Middle frontal gyrus (tissue), 1 donor: ENCODE data around the gene CPNE5.

Experiments
- DNase-seq: peaks from one replicate; pipeline ENCODE4 v3.0.0-alpha.2; 2015; ENCODE audit warnings: low spot score; ENCODE audit errors: extremely low spot score

Gene CPNE5

DNA sequence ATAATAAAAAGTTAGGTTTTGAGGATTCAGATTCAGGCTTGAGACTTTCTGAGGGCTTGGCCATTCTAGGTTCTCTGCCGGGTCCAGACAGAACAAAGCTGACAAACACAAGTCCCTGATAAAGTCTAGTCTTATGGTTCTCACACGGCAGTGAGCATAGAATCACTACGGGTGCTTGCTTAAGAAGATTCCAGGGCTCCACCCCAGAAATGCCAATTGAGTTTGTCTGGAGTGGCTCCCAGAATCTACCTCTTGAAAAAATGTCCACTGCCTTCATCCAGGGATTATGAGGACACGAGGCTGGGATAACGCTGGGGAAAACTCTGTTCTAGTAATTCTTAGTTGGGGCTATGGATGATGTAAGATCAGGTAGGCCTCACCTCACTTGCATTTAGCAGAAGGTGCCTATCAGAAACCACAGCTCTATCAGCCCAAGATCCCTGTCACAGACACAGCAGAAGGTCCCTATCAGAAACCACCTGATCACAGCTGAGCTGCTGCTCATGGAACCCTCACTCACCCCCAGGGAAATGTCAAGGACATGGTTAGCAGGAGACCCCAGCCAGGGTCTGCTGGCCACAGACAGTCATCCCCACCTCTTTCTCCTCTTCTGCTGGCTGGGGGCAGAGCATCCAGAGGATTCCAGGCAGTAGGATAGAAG is 89.3 kb downstream of the CPNE5 start:
- no peak for DNase-seq

DNA sequence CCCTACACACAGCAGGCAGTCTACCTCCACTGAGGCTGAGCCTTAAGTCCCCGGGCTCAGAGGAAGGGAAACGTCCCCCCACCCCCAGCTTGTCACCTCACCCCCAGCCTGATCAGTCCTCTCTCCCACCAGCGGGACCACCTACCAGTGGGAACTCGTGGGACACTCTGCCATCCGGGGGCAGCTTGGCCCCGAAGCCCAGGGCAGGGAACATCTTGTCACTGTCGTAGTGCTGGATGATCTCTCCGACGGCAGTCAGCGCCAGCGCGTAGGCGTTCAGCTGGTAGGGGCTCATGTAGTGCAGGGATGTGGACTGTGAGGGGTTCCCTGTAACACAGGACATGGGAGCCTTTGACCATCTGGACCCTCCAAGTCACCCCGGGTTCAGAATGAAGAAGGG is 93.0 kb downstream of the CPNE5 start:
- DNase-seq: no peak

DNA sequence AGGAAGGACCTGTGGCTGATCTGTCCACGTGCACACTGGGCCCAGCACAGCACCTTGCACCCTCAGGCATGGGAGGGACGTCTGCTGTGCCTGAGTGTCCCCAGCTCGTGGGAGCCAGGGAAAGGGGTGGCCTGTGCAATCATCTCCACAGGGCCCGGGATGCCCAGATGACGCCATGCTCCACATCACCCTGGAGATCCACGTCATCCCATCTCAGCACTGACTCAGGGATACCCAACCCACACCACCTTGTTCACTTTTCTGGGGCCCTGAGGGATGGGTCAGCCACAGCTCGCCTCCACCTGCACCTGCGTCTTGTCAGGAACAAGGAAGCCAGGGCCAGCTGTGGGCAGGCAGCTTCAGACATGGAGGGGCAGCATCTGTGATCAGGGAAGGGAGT is 93.4 kb downstream of the CPNE5 start:
- no peak for DNase-seq

DNA sequence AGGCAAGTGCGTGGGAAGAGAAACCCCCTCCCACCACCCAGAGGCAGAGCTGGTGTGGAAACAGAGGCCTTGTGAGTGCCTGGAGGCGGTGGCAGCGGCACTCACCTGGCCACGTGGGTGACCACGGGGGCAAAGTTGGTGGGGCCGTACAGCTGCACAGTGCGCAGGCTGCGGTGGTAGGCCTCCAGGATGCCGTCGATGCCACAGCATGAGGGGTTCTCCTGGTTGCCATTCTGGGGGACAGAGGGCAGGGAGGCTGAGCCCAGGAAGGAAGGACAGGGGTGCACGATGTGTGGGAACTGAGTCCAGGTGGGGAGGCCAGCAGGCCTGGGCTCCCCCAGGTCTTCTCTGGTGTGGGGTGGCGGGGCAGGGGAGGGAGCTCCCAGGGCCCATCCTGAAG is 94.0 kb downstream of the CPNE5 start:
- no peak for DNase-seq

DNA sequence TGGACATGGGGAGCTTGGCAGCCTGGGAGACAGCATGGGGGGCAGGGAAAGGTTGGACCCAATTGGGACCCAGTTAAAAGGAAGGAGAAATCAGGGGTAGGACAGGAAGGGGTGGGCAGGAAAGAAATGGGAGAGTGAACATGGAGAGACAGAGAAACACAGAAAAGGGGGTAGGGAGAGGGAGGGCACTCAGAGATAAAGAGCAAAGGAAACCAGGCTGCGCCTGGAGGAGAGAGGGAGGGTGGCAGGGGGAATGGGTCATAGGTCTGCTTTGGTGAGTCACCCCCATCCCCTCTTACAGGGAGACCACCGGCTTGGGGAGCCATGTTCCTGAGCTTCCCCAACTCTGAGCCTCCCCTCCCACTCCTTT is 95.0 kb downstream of the CPNE5 start:
- DNase-seq: no peak

DNA sequence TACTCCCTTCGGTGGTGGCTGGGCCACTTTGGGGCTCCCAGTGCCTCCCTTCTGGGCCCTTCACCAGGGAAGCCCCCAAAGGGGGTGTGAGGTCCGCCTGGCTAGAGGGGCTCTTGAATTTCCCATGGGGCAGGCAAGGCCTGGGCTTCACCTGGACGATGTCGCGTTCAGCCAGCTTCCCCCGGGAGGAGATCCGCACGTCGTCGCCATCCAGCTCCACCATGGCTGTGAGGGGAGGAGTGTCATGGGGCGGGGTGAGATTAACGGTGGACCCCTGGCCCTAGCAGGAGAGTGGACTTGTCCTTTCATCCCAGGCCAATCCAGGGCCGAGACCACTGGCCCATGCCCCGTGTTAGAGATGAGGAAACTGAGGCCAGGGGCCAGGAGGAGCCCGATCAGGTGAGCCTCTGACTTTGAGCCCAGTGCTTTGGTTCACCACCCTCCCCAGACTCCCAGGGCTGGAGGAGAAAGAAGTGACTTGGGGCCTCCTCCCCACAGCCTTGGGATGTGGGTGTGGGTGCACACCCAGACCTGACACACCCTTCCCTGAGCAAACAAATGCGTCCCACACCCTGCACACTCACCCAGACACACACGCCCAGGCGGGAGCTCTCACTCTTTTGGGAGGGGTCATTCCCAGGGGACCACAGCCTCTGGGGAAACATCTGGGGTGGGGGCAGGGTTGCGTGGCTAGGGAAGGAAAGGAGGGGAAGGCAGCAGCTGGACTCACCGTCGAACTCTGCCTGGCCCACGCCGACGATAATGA is 95.5 kb downstream of the CPNE5 start:
- DNase-seq: no peak

DNA sequence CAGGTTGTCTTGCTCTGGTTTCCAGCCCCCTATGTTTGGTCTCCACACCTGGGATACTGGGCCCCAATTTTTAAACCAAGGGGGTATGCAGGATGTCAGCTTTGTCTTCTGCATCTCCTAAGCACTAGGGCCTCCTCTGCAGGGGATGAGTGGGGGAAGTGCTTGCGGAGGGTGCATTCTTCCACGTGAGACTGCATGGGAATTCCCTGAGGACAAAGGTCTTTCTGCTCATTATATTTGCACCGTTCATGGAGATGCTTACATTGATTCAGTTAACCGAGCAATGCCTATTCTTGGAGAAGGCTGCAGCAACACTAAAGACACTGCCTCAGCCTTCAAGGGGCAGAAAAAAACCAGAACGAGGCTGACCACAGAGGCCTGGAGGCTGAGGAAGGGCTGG is 96.2 kb downstream of the CPNE5 start:
- no peak for DNase-seq

DNA sequence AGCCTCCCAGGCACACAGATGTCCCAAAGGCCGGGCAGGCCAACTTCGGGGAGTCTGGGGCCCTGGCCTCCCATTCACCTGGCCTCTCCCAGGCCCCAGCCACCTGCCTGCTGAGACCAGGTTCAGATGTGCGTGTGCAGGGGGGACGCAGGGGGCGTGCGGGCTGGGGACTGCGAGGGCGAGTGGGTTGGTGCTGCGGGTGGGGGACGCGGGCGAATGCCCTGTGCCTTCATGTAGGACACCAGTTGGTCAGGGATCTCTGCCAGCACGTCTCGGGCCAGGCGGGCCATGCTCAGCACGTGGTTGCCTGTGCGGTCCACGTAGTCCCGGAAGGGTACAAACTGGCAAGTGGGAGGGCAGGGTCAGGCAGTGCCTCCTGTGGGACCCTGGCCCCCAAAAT is 97.1 kb downstream of the CPNE5 start:
- DNase-seq: no peak

DNA sequence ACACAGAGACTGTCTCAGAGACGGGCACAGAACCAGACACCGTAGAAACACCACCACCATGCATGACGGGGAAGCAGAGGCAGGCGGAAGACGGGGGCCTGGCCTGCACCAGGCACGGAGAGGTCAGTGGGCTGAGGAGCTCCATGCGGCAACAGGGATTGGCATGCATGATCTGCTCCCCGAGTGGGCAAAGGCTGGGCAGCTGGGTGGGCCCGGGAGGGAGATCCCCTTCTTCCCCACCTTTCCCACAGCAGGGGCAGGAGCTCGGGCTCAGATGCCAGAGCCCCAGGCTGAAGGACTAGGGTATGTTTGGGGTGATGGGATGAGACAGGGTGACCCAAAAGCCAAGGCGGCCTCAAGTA is 98.4 kb downstream of the CPNE5 start:
- DNase-seq: no peak

DNA sequence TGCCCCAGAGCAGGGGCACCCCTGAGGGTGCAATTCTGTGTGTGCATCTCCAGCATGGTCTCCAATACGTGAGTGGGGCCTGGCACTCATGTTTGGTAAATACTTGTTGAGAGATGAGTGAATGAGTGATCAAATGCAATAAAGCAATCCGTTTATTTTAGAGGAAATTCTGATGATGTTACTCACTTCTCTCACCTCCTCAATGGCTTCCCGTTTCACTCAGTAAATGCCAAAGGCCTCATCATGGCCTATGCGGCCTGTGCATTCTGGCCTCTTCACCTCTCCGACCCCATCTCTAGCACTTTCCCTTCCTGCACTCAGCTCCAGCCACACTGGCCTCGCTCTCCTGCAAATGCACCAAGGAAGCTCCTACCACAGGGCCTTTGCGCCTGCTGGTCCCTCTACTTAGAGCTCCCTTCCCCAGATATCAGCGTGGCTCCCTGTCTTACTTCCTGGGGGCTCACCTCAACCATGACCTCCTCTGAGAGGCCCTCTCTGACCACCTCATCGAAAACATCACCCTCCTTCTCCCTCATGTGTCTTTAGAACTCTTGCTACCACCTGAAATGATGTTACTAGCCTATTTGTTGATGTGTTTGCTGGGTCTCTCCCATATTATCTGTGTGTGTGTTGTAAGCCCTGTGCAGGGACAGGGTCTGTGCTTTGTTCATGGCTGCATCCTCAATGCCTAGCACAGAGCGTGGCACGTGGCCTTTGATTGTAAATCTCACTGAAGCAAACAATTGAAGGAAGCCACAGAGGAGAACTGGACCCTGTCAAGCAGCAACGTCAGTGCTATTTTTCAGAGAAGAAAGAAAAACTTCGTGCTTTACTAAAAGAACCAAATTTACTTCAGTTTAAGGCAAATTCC is 99.1 kb downstream of the CPNE5 start:
- no peak for DNase-seq

DNA sequence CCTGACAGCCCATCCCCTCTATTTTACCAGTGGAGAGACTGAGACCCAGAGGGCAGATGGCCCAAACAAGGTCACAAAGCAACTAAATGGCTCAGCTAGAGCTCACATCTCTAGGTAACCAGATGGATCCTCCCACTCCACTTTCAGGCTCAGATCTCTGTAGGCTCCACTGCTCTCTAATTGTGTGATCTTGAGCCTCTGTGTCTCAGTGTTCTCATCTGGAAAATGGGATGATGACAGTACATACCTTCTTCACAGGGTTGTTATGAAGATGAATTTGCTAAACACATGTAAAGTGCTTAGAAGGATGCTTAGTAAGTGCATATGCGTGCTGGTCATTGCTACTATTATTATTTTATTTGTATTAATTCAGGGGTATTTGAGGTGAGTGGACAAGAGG is 101.1 kb downstream of the CPNE5 start:
- DNase-seq: no peak

DNA sequence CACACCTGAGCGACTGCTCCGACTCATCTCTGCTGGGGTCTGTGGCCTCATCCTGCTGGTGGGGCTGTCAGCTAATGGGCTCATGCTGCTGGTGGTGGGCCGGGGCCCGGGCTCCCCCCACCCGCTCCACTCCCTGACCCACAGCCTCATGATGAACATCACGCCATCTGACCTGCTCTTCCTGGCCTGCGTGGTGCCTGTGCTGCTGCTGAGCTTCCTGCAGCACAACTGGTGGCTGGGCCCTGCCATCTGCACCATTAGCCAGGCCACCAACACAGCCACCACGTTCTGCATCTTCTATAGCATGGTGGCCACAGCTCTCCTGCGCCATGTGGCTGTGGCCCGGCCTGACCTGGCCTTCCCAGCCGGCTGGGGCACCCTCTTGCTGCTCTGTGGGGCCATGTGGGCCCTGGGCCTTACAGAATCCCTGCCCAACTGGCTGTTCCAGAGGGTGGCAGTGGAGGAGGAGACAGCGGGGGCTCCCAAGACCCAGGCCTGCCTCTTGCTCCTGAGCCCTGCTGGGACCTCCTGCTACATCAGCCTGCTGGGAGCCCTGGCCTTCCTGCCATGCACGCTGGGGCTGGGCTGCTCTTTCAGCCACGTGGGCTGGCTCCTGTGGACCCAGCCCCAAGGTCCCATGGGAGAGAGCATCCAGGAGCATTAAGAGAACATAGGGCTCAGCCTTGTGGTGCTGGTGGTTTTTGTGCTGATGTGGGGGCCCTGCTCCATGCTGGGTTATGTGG is 102.0 kb downstream of the CPNE5 start:
- DNase-seq: no peak

DNA sequence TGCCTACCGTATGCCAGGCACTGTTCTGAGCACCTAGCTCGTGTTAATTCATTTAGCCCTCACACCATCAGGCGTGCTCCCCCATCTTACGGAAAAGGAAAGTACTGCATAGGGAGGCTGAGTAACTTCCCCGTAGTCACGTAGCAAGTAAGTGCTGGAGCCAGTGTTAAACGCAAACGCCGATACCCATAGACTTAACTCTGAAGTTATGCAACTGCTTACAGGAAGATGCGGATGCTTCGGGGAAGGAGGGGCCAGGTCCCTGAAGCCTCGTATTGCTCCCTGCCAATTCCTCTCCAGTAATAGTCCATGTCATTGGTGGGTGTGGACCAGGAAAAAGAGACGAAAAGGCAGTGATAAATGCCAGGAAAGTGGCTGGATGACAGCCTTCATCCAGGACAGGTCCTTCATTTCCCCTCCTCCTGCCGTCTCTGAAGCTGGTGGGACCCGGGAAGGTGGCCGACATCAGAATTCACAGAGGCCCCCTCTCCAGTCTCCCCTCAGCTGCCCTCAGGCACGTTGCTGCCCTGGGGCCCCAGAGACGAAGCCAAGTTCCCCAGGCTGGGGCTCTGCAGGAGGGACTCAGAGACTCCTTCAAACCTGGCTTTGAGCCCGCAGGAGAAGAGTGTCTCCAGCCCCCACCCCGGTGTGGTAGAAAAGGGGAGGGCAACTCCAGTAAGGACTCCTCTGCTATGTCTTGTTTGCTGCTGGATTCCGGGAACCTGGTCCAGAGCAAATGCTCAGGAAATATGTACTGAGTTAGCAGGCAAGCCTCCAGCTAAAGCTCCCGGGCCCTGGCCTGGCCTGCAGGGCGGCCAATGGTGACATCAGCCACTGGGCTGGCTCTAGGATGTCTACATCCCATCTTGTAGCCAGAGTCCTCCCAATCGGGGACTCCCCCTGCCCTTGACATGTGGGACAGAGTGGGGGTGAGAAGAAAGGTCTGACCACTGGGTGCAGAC is 103.9 kb downstream of the CPNE5 start:
- DNase-seq: no peak

DNA sequence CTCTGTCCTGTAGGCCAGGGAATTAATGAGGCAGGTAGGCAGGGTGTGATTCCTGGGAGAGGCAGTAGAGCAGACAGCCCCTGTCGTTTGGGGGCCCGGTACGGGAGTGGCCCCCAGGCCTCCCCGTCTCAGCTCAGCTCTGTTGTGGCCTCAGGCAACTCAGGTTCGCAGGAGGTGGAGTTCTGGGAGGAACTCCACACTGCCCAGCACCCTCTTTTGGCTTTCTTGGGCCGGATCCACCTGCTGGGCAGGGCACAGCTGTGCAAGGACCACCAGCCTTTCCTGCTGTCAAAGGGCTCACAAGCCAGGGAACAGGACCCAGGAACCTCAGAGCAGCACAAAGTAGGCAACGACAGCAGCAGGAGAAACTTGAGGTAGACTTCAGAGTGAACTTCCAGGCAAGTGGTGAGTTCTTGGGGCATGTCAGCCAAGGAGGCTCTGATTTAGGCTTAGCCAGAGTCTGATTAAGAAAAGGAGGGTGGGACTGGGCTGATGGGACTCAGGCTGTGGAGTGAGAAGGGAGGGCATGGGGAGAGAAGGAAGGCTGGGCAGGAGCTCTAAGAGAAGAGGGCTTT is 104.7 kb downstream of the CPNE5 start:
- no peak for DNase-seq

DNA sequence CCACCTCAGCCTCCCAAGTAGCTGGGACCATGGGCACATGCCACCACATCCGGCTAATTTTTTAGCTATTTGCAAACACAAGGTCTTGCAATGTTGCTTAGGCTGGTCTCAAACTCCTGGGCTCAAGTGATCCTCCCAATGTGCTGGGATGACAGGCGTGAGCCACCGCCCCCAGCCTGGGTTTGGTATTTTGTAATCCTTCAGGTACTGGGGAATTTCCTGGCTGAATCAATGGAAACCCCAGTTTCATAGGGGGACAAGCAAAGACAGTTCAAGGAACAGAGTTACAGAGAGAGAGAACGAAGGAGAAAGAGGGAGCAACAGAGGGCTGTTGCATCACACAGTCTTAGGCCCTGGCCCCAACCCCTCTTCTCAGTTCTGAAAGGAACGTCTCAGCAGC is 105.9 kb downstream of the CPNE5 start:
- DNase-seq: no peak

DNA sequence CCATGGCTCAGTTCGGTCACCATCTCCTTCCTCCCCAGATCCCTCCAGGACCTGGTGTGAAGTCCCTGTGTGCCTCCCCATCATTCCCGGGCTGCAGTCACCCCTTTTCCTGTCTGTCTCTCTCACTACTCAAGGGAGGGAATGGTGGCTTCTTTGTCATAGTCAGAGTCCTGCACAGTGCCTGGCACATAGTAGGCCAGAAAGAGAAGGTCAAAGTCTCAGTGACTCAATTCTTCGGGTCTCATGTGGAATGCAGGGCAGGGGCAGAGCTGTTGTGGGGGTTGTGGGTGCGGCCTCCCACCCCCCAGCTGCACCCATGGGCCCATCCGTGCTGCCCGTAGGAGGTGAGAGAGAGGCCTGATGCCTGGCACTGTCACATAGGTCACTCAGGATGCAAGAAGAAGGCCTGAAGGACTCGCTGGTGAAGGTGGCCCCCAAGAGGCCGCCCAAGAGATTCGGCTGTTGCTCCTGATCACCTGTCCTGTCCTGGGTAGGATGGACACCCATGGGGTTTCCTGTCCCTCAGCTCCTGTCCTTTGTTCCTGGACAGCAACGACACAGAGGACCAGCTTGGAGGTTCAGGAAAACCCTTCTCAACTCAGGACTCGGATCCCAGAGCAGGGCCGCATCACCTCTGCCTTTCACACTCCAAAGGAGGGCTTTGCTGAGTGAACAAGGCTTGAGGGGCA is 107.5 kb downstream of the CPNE5 start:
- no peak for DNase-seq

DNA sequence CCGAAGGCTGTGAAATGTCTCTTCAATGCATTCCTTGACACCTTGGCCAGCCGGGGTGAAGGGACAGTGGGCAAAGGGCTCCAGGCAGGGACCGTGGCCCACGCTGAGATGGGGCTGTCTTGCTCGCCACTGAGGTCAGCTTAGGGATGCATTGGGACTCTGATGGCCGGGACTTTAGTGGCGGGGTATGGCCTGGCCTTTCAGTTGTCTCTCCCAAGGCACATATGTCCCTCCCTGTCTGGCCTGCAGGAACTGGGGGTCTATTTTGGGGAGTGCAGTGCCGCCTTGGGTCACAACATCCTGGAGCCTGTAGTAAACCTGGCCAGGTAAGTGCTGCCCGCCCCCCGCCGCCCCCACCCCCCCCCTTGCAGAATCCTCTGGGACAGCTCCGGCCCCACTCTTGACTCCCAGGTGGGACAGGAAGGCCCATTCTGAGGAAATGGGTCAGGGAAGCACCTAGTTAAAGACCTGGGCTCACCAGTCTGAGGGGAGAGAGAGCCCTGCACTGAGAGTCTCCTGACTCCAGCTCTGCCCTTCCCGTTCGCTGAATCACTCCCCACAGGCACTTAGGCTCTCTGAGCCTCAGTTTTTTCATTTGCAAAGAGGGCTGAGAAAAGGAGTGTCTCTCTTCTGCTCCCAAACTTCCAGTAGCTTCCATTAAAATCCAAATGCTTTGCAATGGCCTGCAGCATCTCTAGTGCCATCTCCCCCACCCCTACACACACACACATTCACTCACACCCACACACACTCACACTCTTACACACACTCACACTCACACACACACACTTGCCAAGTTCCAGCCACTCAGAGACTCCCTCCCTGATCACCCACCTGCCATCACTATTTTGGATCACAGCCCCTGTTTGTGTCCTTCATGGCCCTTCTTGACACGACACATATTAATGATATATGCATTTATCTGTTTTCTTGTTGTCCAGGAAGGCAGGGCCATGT is 108.5 kb downstream of the CPNE5 start:
- DNase-seq: no peak

DNA sequence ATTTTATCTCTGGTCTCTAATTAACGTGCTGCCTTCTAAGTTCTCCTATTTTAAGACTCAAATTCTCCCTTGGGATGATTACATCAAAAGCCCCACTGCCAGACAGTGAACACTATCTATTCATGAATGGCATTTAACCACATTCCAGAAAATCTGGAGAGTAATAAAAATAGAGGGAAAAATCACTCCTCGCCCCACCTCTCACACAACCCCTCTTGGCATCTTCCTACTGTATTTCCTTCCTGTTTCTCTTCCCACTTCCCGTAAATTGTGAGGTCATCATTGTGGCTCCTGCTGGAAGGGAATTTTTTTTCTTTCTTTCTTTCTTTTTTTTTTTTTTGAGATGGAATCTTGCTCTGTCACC is 110.1 kb downstream of the CPNE5 start:
- DNase-seq: no peak
